Neural crest cell (in vitro differentiated cells): ENCODE measurements around the gene KCNIP1. TPM values are rescaled to one million over a fixed set of nuclear protein-coding genes. Genes with fewer than 3 reads are reported as not detected.

Experiments
- DNase-seq: peaks from one replicate; pipeline ENCODE4 v3.0.0; 2021; ENCODE audit warnings: low read depth, mixed read lengths, low spot score
- H3K27ac Mint-ChIP-seq: one replicate; pipeline ENCODE4 v1.8.0; 2021; ENCODE audit warnings: mild to moderate bottlenecking, mixed read lengths; ENCODE audit not compliant: unreplicated experiment
- H3K27me3 Mint-ChIP-seq: 2 replicates; pipeline ENCODE4 v1.8.0; 2021; ENCODE audit warnings: low read depth, mild to moderate bottlenecking, mixed read lengths
- H3K36me3 Mint-ChIP-seq: 2 replicates; pipeline ENCODE4 v1.8.0; 2021; ENCODE audit warnings: low read depth, mild to moderate bottlenecking, mixed read lengths
- H3K4me1 Mint-ChIP-seq: 2 replicates; pipeline ENCODE4 v1.8.0; 2021; ENCODE audit warnings: mixed read lengths
- H3K4me3 Mint-ChIP-seq: one replicate; pipeline ENCODE4 v1.8.0; 2021; ENCODE audit warnings: mild to moderate bottlenecking, mixed read lengths
- H3K9me3 Mint-ChIP-seq: 2 replicates; pipeline ENCODE4 v1.8.0; 2021; ENCODE audit warnings: mixed read lengths
- total RNA-seq: library from RNA; stranded (reverse); gene quantifications from 2 replicates; pipeline ENCODE4 v1.2.1, GENCODE V29; 2021
- TF ChIP-seq, protein P1 (sequence below): fragments of 200-600 bp; sonication (generic); conservative IDR thresholded peaks from 2 replicates; pipeline ENCODE4 v1.5.0; 2021; ENCODE audit warnings: antibody characterized with exemption, mild to moderate bottlenecking

KCNIP1 gene
- total RNA-seq, 1 donor from 2014 or later = 0.96 TPM

DNA sequence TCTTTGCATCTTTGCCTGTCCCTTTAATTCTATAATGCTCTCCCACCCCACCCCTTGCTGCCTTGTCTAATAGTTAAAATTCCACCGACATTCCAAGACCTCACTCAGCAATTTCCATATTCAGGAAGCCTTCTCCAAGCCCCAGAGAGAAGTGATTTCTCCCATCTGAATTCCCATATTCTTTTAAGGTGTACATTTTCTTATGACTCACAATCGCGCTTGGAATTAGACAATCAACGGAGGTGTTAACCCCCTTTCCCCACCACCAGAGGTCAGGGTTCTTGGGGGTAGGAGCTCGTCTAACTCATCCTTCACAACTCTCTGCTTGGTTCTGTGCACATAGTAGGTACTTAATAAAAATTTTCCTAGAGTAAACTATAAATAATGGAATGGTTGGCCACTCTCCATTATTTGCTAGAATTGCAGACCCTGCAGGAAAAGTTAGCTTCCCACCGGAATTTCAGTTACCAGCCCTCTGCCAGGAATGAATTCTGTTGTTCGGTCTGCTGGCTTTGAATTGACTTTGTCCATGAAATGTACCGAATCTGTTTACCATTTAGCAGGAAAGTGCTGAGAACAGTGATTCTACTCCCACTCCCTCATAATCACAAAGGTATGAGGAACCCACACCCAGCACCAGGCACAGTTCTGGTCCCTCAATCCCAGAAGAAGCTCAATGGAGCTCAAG is 5.0 kb downstream of the KCNIP1 start:
- Mint-ChIP-seq H3K36me3 (no peaks in the 10 kb centered on the region), H3K4me3 (no peak overlapping the region), H3K27me3 (peaks cover 24% of the 10 kb centered on the region), H3K27ac (no peak overlapping the region), H3K9me3 (no peaks in the 10 kb centered on the region), H3K4me1 (peaks cover 5% of the 10 kb centered on the region)
- TF ChIP-seq, protein P1, sequence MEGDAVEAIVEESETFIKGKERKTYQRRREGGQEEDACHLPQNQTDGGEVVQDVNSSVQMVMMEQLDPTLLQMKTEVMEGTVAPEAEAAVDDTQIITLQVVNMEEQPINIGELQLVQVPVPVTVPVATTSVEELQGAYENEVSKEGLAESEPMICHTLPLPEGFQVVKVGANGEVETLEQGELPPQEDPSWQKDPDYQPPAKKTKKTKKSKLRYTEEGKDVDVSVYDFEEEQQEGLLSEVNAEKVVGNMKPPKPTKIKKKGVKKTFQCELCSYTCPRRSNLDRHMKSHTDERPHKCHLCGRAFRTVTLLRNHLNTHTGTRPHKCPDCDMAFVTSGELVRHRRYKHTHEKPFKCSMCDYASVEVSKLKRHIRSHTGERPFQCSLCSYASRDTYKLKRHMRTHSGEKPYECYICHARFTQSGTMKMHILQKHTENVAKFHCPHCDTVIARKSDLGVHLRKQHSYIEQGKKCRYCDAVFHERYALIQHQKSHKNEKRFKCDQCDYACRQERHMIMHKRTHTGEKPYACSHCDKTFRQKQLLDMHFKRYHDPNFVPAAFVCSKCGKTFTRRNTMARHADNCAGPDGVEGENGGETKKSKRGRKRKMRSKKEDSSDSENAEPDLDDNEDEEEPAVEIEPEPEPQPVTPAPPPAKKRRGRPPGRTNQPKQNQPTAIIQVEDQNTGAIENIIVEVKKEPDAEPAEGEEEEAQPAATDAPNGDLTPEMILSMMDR = no peak
- DNase-seq = no peak

- Mint-ChIP-seq H3K27ac (no peak overlapping the region), H3K4me3 (no peak overlapping the region), H3K27me3 (peaks cover 24% of the 10 kb centered on the region), H3K4me1 (peaks cover 5% of the 10 kb centered on the region), H3K36me3 (no peaks in the 10 kb centered on the region), H3K9me3 (no peaks in the 10 kb centered on the region)
- DNase-seq = no peak
- TF ChIP-seq, protein P1 = no peak
Observed at GRCh38 chr5:170509348-170509660, 5.5 kb downstream of the KCNIP1 start.

DNA sequence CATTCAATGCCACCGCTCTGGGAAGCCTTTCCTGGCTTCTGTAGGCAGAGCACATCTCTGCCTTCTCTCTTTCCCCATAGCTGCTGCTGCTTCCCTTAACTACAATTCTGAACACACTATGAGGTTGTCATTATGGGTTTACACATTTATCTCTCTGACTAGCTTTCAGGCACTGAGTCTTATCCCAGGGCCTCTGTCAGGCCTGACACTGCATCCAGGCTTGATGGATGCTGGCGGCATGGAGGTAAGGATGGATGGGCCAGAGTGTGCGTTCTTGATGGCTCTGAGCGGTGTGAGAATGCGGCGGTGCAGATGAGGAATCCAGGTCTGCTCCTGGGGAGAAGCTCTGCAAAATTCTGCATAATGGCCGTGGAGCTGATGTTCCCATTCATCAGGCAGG is 6.3 kb downstream of the KCNIP1 start:
- Mint-ChIP-seq H3K36me3 (no peaks in the 10 kb centered on the region), H3K27ac (no peak overlapping the region), H3K9me3 (no peaks in the 10 kb centered on the region), H3K27me3 (peaks cover 15% of the 10 kb centered on the region), H3K4me1 (peaks cover 1% of the 10 kb centered on the region), H3K4me3 (no peak overlapping the region)
- no peak for DNase-seq
- TF ChIP-seq, protein P1 = no peak

GRCh38 chr5:170510559-170510958 is 6.7 kb downstream of the KCNIP1 start:
- Mint-ChIP-seq H3K9me3 (no peaks in the 10 kb centered on the region), H3K27ac (no peak overlapping the region), H3K4me3 (no peak overlapping the region), H3K27me3 (peaks cover 11% of the 10 kb centered on the region), H3K4me1 (no peaks in the 10 kb centered on the region), H3K36me3 (no peaks in the 10 kb centered on the region)
- TF ChIP-seq, protein P1 = no peak
- DNase-seq = no peak

- H3K27me3 Mint-ChIP-seq = peaks cover 4% of the 10 kb centered on the region
- no peak overlapping the region for H3K4me3 Mint-ChIP-seq
- no peaks in the 10 kb centered on the region for H3K4me1 Mint-ChIP-seq
- no peak for DNase-seq
- H3K27ac Mint-ChIP-seq = peak overlapping the region; percentile 9
- no peaks in the 10 kb centered on the region for H3K9me3 Mint-ChIP-seq
- TF ChIP-seq, protein P1 = no peak
- no peaks in the 10 kb centered on the region for H3K36me3 Mint-ChIP-seq
Observed at GRCh38 chr5:170511551-170512258, 7.9 kb downstream of the KCNIP1 start.
